GM23338 (cell line): ENCODE results near the gene AXL. TPM values are rescaled to one million over a fixed set of nuclear protein-coding genes. Genes with fewer than 3 reads are reported as not detected.
"Not testable (repeated sequence)": the region's sequence is repeated elsewhere in the genome, so short reads cannot be mapped to it uniquely, and the experiment has no call there.

ENCODE experiments used
- ATAC-seq: fragments of 200-7000 bp; cut with Tn5 transposase; 3 replicates; pipeline ENCODE4 v1.9.1; 2020
- DNase-seq: peaks from one replicate; pipeline ENCODE4 v3.0.0-alpha.2; 2015; ENCODE audit warnings: low spot score
- H2AFZ ChIP-seq: fragments of 200-600 bp; sonication (generic); 2 replicates; pipeline ENCODE4 v1.8.0; 2016; ENCODE audit warnings: antibody characterized with exemption, mild to moderate bottlenecking, moderate library complexity
- H3F3A ChIP-seq: fragments of 200-600 bp; sonication (generic); replicated peaks from 2 replicates; pipeline ENCODE4 v1.8.0; 2017; ENCODE audit warnings: antibody characterized with exemption, mixed run types, low read depth
- H3K27ac ChIP-seq: fragments of 200-600 bp; sonication (generic); 2 replicates; pipeline ENCODE4 v1.6.1; 2016; ENCODE audit warnings: low read depth
- H3K27me3 ChIP-seq: fragments of 200-600 bp; sonication (generic); 2 replicates; pipeline ENCODE4 v1.8.0; 2016; ENCODE audit warnings: mild to moderate bottlenecking, mixed run types, moderate library complexity; ENCODE audit not compliant: insufficient read depth
- H3K36me3 ChIP-seq: fragments of 200-600 bp; sonication (generic); 2 replicates; pipeline ENCODE4 v1.8.0; 2016; ENCODE audit warnings: mild to moderate bottlenecking; ENCODE audit not compliant: insufficient read depth
- H3K4me1 ChIP-seq: fragments of 200-600 bp; sonication (generic); 2 replicates; pipeline ENCODE4 v1.8.0; 2016; ENCODE audit warnings: mild to moderate bottlenecking, moderate library complexity; ENCODE audit not compliant: insufficient read depth
- H3K4me2 ChIP-seq: fragments of 200-600 bp; sonication (generic); 2 replicates; pipeline ENCODE4 v1.7.1; 2017; ENCODE audit warnings: mixed run types
- H3K4me3 ChIP-seq: fragments of 200-600 bp; sonication (generic); 2 replicates; pipeline ENCODE4 v1.6.1; 2016; ENCODE audit warnings: mixed run types
- H3K79me2 ChIP-seq: fragments of 200-600 bp; sonication (generic); replicated peaks from 2 replicates; pipeline ENCODE4 v1.8.0; 2017; ENCODE audit warnings: mild to moderate bottlenecking; ENCODE audit not compliant: insufficient read depth
- H3K9me2 ChIP-seq: fragments of 200-600 bp; sonication (generic); 2 replicates; pipeline ENCODE4 v1.8.0; 2017; ENCODE audit not compliant: insufficient read depth
- H4K20me1 ChIP-seq: fragments of 200-600 bp; sonication (generic); replicated peaks from 2 replicates; pipeline ENCODE4 v1.8.0; 2017; ENCODE audit warnings: mild to moderate bottlenecking; ENCODE audit not compliant: insufficient read depth
- H3K27ac Mint-ChIP-seq: 2 replicates; pipeline ENCODE4 v1.8.0; 2020; ENCODE audit warnings: inconsistent platforms, mild to moderate bottlenecking, moderate library complexity, mixed read lengths
- H3K27me3 Mint-ChIP-seq: 3 replicates; pipeline ENCODE4 v1.8.0; 2022; ENCODE audit warnings: low read depth, mild to moderate bottlenecking, moderate library complexity, mixed read lengths, inconsistent platforms; ENCODE audit not compliant: insufficient read depth, poor library complexity
- H3K36me3 Mint-ChIP-seq: 3 replicates; pipeline ENCODE4 v1.8.0; 2021; ENCODE audit warnings: low read depth, mild to moderate bottlenecking, inconsistent platforms, moderate library complexity, mixed read lengths
- H3K4me1 Mint-ChIP-seq: 3 replicates; pipeline ENCODE4 v1.8.0; 2020; ENCODE audit warnings: mild to moderate bottlenecking, inconsistent platforms, mixed read lengths
- H3K4me3 Mint-ChIP-seq: 3 replicates; pipeline ENCODE4 v1.8.0; 2021; ENCODE audit warnings: moderate library complexity, mild to moderate bottlenecking, inconsistent platforms, mixed read lengths
- H3K9me3 Mint-ChIP-seq: 3 replicates; pipeline ENCODE4 v1.8.0; 2020; ENCODE audit warnings: moderate library complexity, mild to moderate bottlenecking, inconsistent platforms, mixed read lengths
- EZH2 ChIP-seq: fragments of 200-600 bp; sonication (generic); IDR thresholded peaks from one replicate; pipeline ENCODE4 v1.8.0; 2017; ENCODE audit warnings: antibody characterized with exemption, mild to moderate bottlenecking, low read depth; ENCODE audit not compliant: unreplicated experiment
- EZH2phosphoT487 ChIP-seq: fragments of 200-600 bp; sonication (generic); IDR thresholded peaks from one replicate; pipeline ENCODE4 v1.8.1; 2018; ENCODE audit warnings: antibody characterized with exemption; ENCODE audit not compliant: unreplicated experiment
- NANOG ChIP-seq: IDR thresholded peaks from 2 replicates; pipeline ENCODE4 v1.6.1; 2016; ENCODE audit warnings: antibody characterized with exemption, borderline replicate concordance
- POLR2AphosphoS5 ChIP-seq: IDR thresholded peaks from 2 replicates; pipeline ENCODE4 v1.6.1; 2016; ENCODE audit warnings: antibody characterized with exemption, low read depth
- ZNF331 ChIP-seq: fragments of 250-450 bp; sonication (Bioruptor Pico); IDR thresholded peaks from 2 replicates; pipeline ENCODE4 v1.5.0; 2020; ENCODE audit warnings: low read depth, mild to moderate bottlenecking, moderate library complexity
- ZNF462 ChIP-seq: fragments of 250-450 bp; sonication (Bioruptor Pico); IDR thresholded peaks from 2 replicates; pipeline ENCODE4 v1.5.0; 2020; ENCODE audit warnings: mild to moderate bottlenecking, moderate library complexity
- polyA plus RNA-seq: library from polyadenylated mRNA; unstranded; fragments of >200 nt; fragmentation: Nextera tagmentation; extraction: Ambion mirVana; gene quantifications from 2 replicates; pipeline ENCODE4 v1.2.1, GENCODE V29; 2016
- total RNA-seq: library from RNA; depleted of rRNA; stranded (reverse); fragments of >200 nt; shearing (Covaris generic); gene quantifications from 2 replicates; pipeline ENCODE4 v1.2.3, GENCODE V29; 2014

AXL gene
- total and polyA plus RNA-seq, 2 experiments from 2014 or later, result 9.0 to 28.4 TPM

- peaks cover 2% of the 10 kb centered on the region for H3K27me3 Mint-ChIP-seq
- ATAC-seq, result no peak
- Histone ChIP-seq H3F3A (peaks cover 24% of the 10 kb centered on the region), H2AFZ (no peak overlapping the region), H4K20me1 (no peaks in the 10 kb centered on the region), H3K9me2 (no peaks in the 10 kb centered on the region), H3K4me1 (peaks cover 21% of the 10 kb centered on the region), H3K79me2 (no peaks in the 10 kb centered on the region), H3K36me3 (no peaks in the 10 kb centered on the region), H3K27me3 (no peaks in the 10 kb centered on the region), H3K4me3 (no peak overlapping the region), H3K4me2 (no peak overlapping the region), H3K27ac (no peak overlapping the region)
- H3K36me3 Mint-ChIP-seq, result no peaks in the 10 kb centered on the region
- no peak for TF ChIP-seq EZH2
- no peak for TF ChIP-seq ZNF331 (CRISPR knock-in tag)
- TF ChIP-seq EZH2phosphoT487, result no peak
- TF ChIP-seq ZNF462 (CRISPR knock-in tag), result no peak
- TF ChIP-seq POLR2AphosphoS5, result no peak
- TF ChIP-seq NANOG, result no peak
- no peak for DNase-seq
- H3K4me1 Mint-ChIP-seq, result peaks cover 27% of the 10 kb centered on the region
- no peak overlapping the region for H3K27ac Mint-ChIP-seq
- H3K4me3 Mint-ChIP-seq, result no peak overlapping the region
- H3K9me3 Mint-ChIP-seq, result no peaks in the 10 kb centered on the region
These were observed 9.5 kb downstream of the AXL start for GRCh38 chr19:41228486-41228885.

GRCh38 chr19:41229338-41229737, 10.3 kb downstream of the AXL start:
- H3K27me3 Mint-ChIP-seq, DNase-seq, H3K9me2 ChIP-seq, H4K20me1 ChIP-seq, ATAC-seq, H2AFZ ChIP-seq, H3K36me3 ChIP-seq, H3K27ac Mint-ChIP-seq, H3K4me2 ChIP-seq, H3K4me3 ChIP-seq, H3K79me2 ChIP-seq, H3K36me3 Mint-ChIP-seq, H3K4me3 Mint-ChIP-seq, H3K9me3 Mint-ChIP-seq, H3K27me3 ChIP-seq, H3K27ac ChIP-seq: not testable (repeated sequence)
- peaks cover 19% of the 10 kb centered on the region for H3F3A ChIP-seq
- peaks cover 13% of the 10 kb centered on the region for H3K4me1 ChIP-seq
- H3K4me1 Mint-ChIP-seq, result peaks cover 18% of the 10 kb centered on the region
